Left cardiac atrium (tissue), 4 donors: ENCODE data around the gene NTNG1. TPM values are rescaled to one million over a fixed set of nuclear protein-coding genes. Genes with fewer than 3 reads are reported as not detected.
"Not testable (repeated sequence)": the region's sequence is repeated elsewhere in the genome, so short reads cannot be mapped to it uniquely, and the experiment has no call there.

Source experiments
- ATAC-seq, 2 donors: fragments of 200-7000 bp; cut with Tn5 transposase; one replicate each; pipeline ENCODE4 v1.9.1; 2020; ENCODE audit warnings: mild to moderate bottlenecking in 2 of 2, moderate library complexity in 2 of 2
- DNase-seq: peaks from one replicate; pipeline ENCODE4 v3.0.0-alpha.2; 2020
- intact Hi-C, 2 donors: fragments of 100-400 bp; cut with DNase I; formaldehyde crosslinking; loops; one replicate each; pipeline versions ENCODE4 v1.14.1 to v1.15.1; 2022 to 2023
- total RNA-seq, 2 donors: library from RNA; stranded (reverse); fragmentation: NEBNext Ultra II Directional; extraction: Animal tissue kit (Norgen Biotek cat#: 25700); gene quantifications; one replicate each; pipeline ENCODE4 v1.2.1, GENCODE V29; 2021
- donor health status: DM: no; HTN: yes; CAD: no.
- donor health status: DM: no; HTN: yes; CAD: no; lungs with severe emphysema.
- donor health status: DM: yes; HTN: yes; CAD: no.
- donor health status: Dilated cardiomyopathy.

The NTNG1 gene
- total RNA-seq, 2 donors from 2014 or later = 0.26 to 1.2 TPM

GRCh38 chr1:107141491-107142126, 770 bp downstream of the NTNG1 start:
- intact Hi-C loops = no loop called here
- no peak for DNase-seq
- ATAC-seq = peak; percentile 17 to 28

GRCh38 chr1:107142140-107142542, 1.3 kb downstream of the NTNG1 start:
- ATAC-seq (peak in 1 of 2 donors; percentile 21), DNase-seq (no peak)
- intact Hi-C loops = no loop called here

GRCh38 chr1:107142666-107143065, 1.8 kb downstream of the NTNG1 start:
- ATAC-seq (no peak), DNase-seq (no peak)
- intact Hi-C loops = no loop called here

- DNase-seq = no peak
- no peak for ATAC-seq
- intact Hi-C loops = no loop called here
Observed at GRCh38 chr1:107145637-107146036, 4.8 kb downstream of the NTNG1 start.

GRCh38 chr1:107147843-107148242, 7.0 kb downstream of the NTNG1 start:
- intact Hi-C loops = no loop called here
- ATAC-seq (no peak), DNase-seq (no peak)

- intact Hi-C loops = no loop called here
- DNase-seq (no peak), ATAC-seq (no peak)
Observed at GRCh38 chr1:107149946-107150345, 9.1 kb downstream of the NTNG1 start.

GRCh38 chr1:107151295-107151694, 10.5 kb downstream of the NTNG1 start:
- intact Hi-C loops = no loop called here
- ATAC-seq (no peak), DNase-seq (no peak)

- DNase-seq (no peak), ATAC-seq (no peak)
- intact Hi-C loops = no loop called here
Observed at GRCh38 chr1:107152395-107152794, 11.6 kb downstream of the NTNG1 start.

GRCh38 chr1:107153014-107153413, 12.2 kb downstream of the NTNG1 start:
- intact Hi-C loops = no loop called here
- no peak for ATAC-seq
- DNase-seq = no peak

- ATAC-seq (no peak), DNase-seq (no peak)
- intact Hi-C loops = no loop called here
Observed at GRCh38 chr1:107158496-107158895, 17.7 kb downstream of the NTNG1 start.

- intact Hi-C loops = no loop called here
- ATAC-seq = no peak
- DNase-seq = no peak
Observed at GRCh38 chr1:107158991-107159390, 18.2 kb downstream of the NTNG1 start.

- intact Hi-C loops = no loop called here
- DNase-seq = no peak
- ATAC-seq = no peak
Observed at GRCh38 chr1:107162745-107163144, 21.9 kb downstream of the NTNG1 start.

GRCh38 chr1:107164901-107165300, 24.1 kb downstream of the NTNG1 start:
- ATAC-seq, intact Hi-C loops, DNase-seq: not testable (repeated sequence)

- ATAC-seq = no peak
- intact Hi-C loops = no loop called here
- DNase-seq = no peak
Observed at GRCh38 chr1:107169615-107170014, 28.8 kb downstream of the NTNG1 start.

GRCh38 chr1:107171333-107171732, 30.5 kb downstream of the NTNG1 start:
- DNase-seq (no peak), ATAC-seq (no peak)
- intact Hi-C loops = no loop called here

- ATAC-seq (no peak), DNase-seq (no peak)
- intact Hi-C loops = no loop called here
Observed at GRCh38 chr1:107172450-107173170, 31.8 kb downstream of the NTNG1 start.

- intact Hi-C loops = no loop called here
Observed at GRCh38 chr1:107175102-107175909, 34.5 kb downstream of the NTNG1 start.

GRCh38 chr1:107181253-107181969, 40.6 kb downstream of the NTNG1 start:
- intact Hi-C loops = no loop called here
- ATAC-seq (no peak), DNase-seq (no peak)

More at GRCh38 chr1:107175102-107175909, 34.5 kb downstream of the NTNG1 start:
- DNase-seq (no peak), ATAC-seq (no peak)

- DNase-seq = no peak
- no peak for ATAC-seq
- intact Hi-C loops = no loop called here
Observed at GRCh38 chr1:107183011-107183410, 42.2 kb downstream of the NTNG1 start.

GRCh38 chr1:107184888-107185287, 44.0 kb downstream of the NTNG1 start:
- intact Hi-C loops = no loop called here
- ATAC-seq (no peak), DNase-seq (no peak)
